ENCODE measurements around the gene ADCY2. TPM values are rescaled to one million over a fixed set of nuclear protein-coding genes. Genes with fewer than 3 reads are reported as not detected.

The ADCY2 gene
- total and polyA plus RNA-seq, 2 of the 13 experiments (the other 11 are each of a cell fraction or from before 2014, with no cell fraction given) = not detected

- no peak for FAIRE-seq
- no TSS peak for BruUV-seq (replicated peaks)
- H3K9me3 ChIP-seq (ENCODE audit: low read length) = no peaks in the 10 kb centered on the region
- H3K36me3 ChIP-seq (replicated peaks in 1 of 2; ENCODE audit: control insufficient read depth in 1 of 2, insufficient read depth in 2 of 2, low read length in 2 of 2) = no peaks in the 10 kb centered on the region
- intact Hi-C loops (cut with micrococcal nuclease; ENCODE audit: unreplicated experiment) (no loop called here), in situ Hi-C loops (cut with HindIII; ENCODE audit: extremely low pct_ligation_motif_present, low pct_unique_long_range_greater_than_20kb) (no loop called here)
- no peaks in the 10 kb centered on the region for H3K4me1 ChIP-seq (ENCODE audit: insufficient read depth, low read length)
- H3K4me3 ChIP-seq (replicated peaks in 1 of 3; ENCODE audit: insufficient read depth in 1 of 3, low read depth in 2 of 3, low read length in 3 of 3) = no peak overlapping the region
- H2AFZ ChIP-seq (ENCODE audit: low read length) = no peak overlapping the region
- TF ChIP-seq KDM6A (CRISPR knock-in tag; IDR thresholded peaks at IDR 0.05; ENCODE audit: low read depth) = no peak
- ChIA-PET CTCF (ENCODE audit: low intra/inter-chr PET ratio, low total read pairs) (no interaction called here), POLR2A (no interaction called here)
- H3K27ac ChIP-seq (ENCODE audit: extremely low read length, insufficient read depth, low read length) = no peak overlapping the region
- no peak overlapping the region for H3K9ac ChIP-seq (ENCODE audit: insufficient read depth, low read depth, low read length)
- no peaks in the 10 kb centered on the region; a peak in 1 of 5 replicates for H3K27me3 ChIP-seq (ENCODE audit: control insufficient read depth in 1 of 2, insufficient read depth in 2 of 2, low read length in 2 of 2)
- no peaks in the 10 kb centered on the region for H4K20me1 ChIP-seq (ENCODE audit: insufficient read depth, low read length)
- no peaks in the 10 kb centered on the region for H3K79me2 ChIP-seq (ENCODE audit: insufficient read depth, low read length)
- WGBS (ENCODE audit: low lambda C conversion rate) = 13% methylated on average over 2 of the region's 2 CpGs
- DNase-seq (ENCODE audit: low spot score) = no peak
- ATAC-seq = no peak
- H3K4me2 ChIP-seq (ENCODE audit: low read depth, low read length) = no peak overlapping the region
These were observed 219.7 kb downstream of the ADCY2 start for GRCh38 chr5:7615566-7616061.

- 0% methylated on average over 2 of the region's 2 CpGs for WGBS (ENCODE audit: low lambda C conversion rate)
- no peaks in the 10 kb centered on the region for H3K9me3 ChIP-seq (ENCODE audit: low read length)
- intact Hi-C loops (cut with micrococcal nuclease; ENCODE audit: unreplicated experiment) (no loop called here), in situ Hi-C loops (cut with HindIII; ENCODE audit: extremely low pct_ligation_motif_present, low pct_unique_long_range_greater_than_20kb) (no loop called here)
- FAIRE-seq (no peak), DNase-seq (ENCODE audit: low spot score) (no peak), ATAC-seq (no peak)
- ChIA-PET POLR2A (no interaction called here), CTCF (ENCODE audit: low intra/inter-chr PET ratio, low total read pairs) (no interaction called here)
- no peaks in the 10 kb centered on the region for H3K4me1 ChIP-seq (ENCODE audit: insufficient read depth, low read length)
- no peak overlapping the region for H3K27ac ChIP-seq (ENCODE audit: extremely low read length, insufficient read depth, low read length)
- no peak overlapping the region for H2AFZ ChIP-seq (ENCODE audit: low read length)
- no peak overlapping the region for H3K4me2 ChIP-seq (ENCODE audit: low read depth, low read length)
- no peaks in the 10 kb centered on the region; a peak in 1 of 5 replicates for H3K27me3 ChIP-seq (ENCODE audit: control insufficient read depth in 1 of 2, insufficient read depth in 2 of 2, low read length in 2 of 2)
- H3K79me2 ChIP-seq (ENCODE audit: insufficient read depth, low read length) = no peaks in the 10 kb centered on the region
- no TSS peak for BruUV-seq (replicated peaks)
- no peak overlapping the region for H3K9ac ChIP-seq (ENCODE audit: insufficient read depth, low read depth, low read length)
- H3K36me3 ChIP-seq (replicated peaks in 1 of 2; ENCODE audit: control insufficient read depth in 1 of 2, insufficient read depth in 2 of 2, low read length in 2 of 2) = no peaks in the 10 kb centered on the region
- no peaks in the 10 kb centered on the region for H4K20me1 ChIP-seq (ENCODE audit: insufficient read depth, low read length)
- no peak overlapping the region for H3K4me3 ChIP-seq (replicated peaks in 1 of 3; ENCODE audit: insufficient read depth in 1 of 3, low read depth in 2 of 3, low read length in 3 of 3)
- TF ChIP-seq TAF1 (CRISPR knock-in tag; IDR thresholded peaks at IDR 0.05) (no peak), FUBP1 (CRISPR knock-in tag; IDR thresholded peaks at IDR 0.05; ENCODE audit: borderline replicate concordance) (no peak), ZBED4 (CRISPR knock-in tag; IDR thresholded peaks at IDR 0.05; ENCODE audit: borderline replicate concordance) (no peak), NFYC (CRISPR knock-in tag; IDR thresholded peaks at IDR 0.05) (no peak), SUZ12 (IDR thresholded peaks at IDR 0.05; ENCODE audit: low read depth, low read length) (no peak), IKZF4 (CRISPR knock-in tag; IDR thresholded peaks at IDR 0.05; ENCODE audit: borderline replicate concordance, low read depth, not compliant biosample characterization) (no peak), RARA (CRISPR knock-in tag; IDR thresholded peaks at IDR 0.05) (no peak), ATAD3A (CRISPR knock-in tag; IDR thresholded peaks at IDR 0.05) (no peak), NPAS2 (CRISPR knock-in tag; IDR thresholded peaks at IDR 0.05; ENCODE audit: borderline replicate concordance) (no peak)
These were observed 221.0 kb downstream of the ADCY2 start for GRCh38 chr5:7616897-7617296.
